ENCODE measurements around the gene SLC9A9.
"Not testable (repeated sequence)": the region's sequence is repeated elsewhere in the genome, so short reads cannot be mapped to it uniquely, and the experiment has no call there.

SLC9A9 gene

GRCh38 chr3:143538061-143538460, 310.2 kb downstream of the SLC9A9 start:
- DNase-seq = no peak

GRCh38 chr3:143536817-143537535, 311.3 kb downstream of the SLC9A9 start:
- peak in 2 of 3 experiments; percentile 4 to 25 for DNase-seq

GRCh38 chr3:143535994-143536784, 312.1 kb downstream of the SLC9A9 start:
- DNase-seq = no peak

DNA sequence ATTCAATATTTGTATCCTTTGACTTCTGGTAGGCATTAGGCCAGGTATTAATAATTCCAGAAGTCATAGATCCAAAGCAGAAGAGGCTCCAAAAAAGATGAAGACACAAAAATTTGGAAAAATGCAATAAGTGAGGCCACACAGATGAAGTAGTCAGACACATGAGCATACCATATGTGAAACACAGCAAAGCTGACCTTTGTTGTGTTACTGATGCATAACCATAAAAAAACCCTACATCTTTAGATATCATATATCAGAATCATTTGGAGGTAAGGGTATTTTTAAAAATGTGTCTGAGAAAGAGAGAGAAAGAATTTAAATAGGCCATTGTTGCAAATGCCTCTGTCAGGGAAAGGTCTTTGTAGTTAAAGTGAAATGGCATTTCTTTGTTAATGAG, 314.9 kb downstream of the SLC9A9 start:
- no peak for DNase-seq

DNA sequence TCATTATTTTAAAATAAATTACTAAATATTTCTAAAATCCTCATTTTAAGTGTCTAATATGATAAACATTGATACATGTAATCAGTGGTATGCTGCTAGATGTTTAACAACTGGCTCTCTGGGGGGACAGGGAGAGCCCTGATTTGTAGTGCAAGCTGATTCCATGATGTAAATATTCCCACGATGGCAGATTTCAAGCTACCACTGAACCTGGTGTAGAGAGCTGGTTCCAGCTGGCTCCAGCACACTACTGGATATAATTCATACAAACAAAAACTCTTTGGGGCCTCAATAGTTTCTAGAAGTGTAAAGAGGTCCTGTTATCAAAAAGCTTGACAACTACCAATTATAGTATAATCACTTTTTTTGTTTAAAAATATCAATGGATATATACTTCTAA, 316.2 kb downstream of the SLC9A9 start:
- DNase-seq = no peak

- no peak for DNase-seq
These were observed 317.2 kb downstream of the SLC9A9 start for GRCh38 chr3:143531101-143531500.

GRCh38 chr3:143529798-143530197, 318.5 kb downstream of the SLC9A9 start:
- DNase-seq = no peak

- DNase-seq = no peak
These were observed 319.2 kb downstream of the SLC9A9 start for GRCh38 chr3:143529018-143529478.

GRCh38 chr3:143526011-143526545, 322.2 kb downstream of the SLC9A9 start:
- DNase-seq = no peak

DNA sequence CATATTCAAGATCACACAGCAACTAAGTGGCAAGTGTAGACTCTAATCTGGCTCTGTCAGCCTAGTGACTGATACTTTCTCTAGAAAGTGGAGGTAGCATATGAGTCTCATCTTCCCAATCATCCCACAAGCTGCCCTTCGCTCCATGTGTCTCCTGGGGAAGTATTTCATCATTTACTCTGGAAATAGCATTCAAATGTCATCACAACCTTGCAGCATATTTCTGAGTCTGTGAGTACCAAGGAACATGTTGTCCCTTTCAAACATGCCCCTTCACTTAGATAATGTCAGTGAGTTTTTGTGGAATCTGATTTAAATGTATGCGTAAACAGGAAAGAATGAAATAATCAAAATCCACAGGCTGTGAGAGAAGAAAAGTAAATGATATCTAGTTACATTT, 322.9 kb downstream of the SLC9A9 start:
- DNase-seq = no peak

DNA sequence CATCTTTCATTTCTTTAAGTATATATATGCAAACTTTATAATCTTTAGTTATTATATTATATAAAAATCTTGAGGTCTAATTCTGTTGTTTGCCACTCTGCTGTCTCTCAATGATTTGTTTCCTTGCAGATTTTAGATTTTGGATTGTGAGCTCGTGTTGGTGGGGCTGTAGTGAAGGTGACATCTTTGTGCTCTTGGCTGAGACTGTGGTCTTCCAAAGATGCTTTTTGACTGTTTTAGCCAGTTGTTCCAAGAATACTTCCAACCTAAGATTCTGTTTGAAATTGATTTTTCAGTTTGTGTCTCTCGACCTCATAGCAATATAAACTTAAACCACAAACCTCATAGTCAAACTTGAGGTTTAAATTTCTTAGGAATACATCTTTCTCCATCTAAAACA, 326.5 kb downstream of the SLC9A9 start:
- DNase-seq = no peak

GRCh38 chr3:143517131-143517530, 331.1 kb downstream of the SLC9A9 start:
- DNase-seq = not testable (repeated sequence)

GRCh38 chr3:143514874-143515273, 333.4 kb downstream of the SLC9A9 start:
- no peak for DNase-seq

GRCh38 chr3:143514109-143514508, 334.2 kb downstream of the SLC9A9 start:
- no peak for DNase-seq

- no peak for DNase-seq
These were observed 336.9 kb downstream of the SLC9A9 start for GRCh38 chr3:143511174-143511879.

- DNase-seq = no peak
These were observed 337.7 kb downstream of the SLC9A9 start for GRCh38 chr3:143510601-143511000.

DNA sequence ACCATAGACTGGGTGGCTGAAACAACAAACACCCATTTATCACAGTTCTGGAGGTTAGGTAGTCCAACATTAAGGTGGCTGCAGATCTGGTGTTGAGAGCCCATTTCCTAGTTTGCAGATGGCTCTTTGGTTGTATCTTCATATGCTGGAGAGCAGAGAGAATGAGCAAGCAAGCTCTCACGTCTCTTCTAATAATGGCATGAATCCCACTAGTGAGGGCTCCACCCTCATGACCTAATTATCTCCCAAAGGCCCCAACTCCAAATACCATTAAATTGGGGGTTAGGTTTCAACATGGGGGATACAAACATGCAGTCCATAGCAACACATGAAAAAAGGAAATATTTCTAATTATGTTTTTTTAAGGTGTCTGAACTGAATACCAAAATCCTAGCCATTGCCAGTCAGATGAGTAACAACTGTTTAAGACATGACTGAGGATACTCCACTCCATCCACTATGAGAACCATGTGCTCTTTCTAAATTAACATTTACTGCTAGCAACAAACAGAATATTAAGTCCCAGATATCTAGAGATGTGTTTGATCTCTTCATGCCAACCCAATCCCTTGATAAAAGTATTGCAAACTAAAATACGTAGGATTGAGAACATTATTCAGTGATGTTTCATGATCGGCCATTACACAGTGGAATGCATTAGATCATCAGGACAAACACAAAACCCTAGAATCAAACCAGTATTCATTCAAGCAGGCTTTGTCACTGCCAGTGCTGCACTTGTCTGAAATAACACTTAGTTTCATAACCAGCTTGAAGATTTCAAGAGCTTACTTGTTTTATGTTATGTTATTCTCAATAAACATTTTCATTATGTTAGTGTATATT, 340.3 kb downstream of the SLC9A9 start:
- no peak for DNase-seq

DNA sequence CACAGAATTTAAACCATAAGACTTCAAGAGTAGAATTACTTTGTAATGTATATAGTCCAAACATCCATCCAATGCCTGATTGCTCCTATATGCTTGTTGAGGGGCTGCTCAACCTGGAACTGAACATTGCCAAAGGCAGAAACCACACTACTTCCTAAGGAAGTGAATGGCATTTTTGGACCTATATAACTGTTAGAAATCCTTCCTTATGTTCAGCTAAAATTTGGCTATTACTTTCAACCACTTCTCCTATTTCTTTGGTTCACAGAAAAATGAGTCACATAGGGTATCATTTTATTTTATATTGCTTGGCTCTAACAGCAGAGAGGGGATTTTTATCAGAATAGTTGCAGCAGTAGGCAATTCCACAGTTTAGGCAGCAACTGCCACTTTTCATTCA, 342.1 kb downstream of the SLC9A9 start:
- DNase-seq = no peak

GRCh38 chr3:143503325-143503885, 344.9 kb downstream of the SLC9A9 start:
- DNase-seq = no peak

DNA sequence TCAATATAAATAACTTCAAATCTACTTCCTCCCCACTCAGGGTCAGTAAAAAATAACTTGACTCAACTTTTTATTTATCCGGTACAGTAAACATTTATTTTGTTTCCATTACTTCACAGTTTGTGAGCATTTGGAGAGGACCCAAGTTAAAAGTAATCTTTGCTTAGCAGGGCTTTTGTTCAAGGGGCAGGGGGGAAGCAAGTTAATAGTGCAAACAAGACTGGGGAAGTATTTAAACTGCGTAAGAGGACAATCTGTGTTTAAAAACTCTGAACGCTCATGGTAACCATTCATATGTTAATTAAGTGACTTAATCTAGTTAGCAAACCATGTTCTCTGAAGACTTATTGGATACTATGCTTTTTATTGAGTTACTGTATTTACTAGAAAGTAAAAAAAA, 346.2 kb downstream of the SLC9A9 start:
- DNase-seq = no peak

- no peak for DNase-seq
These were observed 350.9 kb downstream of the SLC9A9 start for GRCh38 chr3:143497382-143497781.

- no peak for DNase-seq
These were observed 352.1 kb downstream of the SLC9A9 start for GRCh38 chr3:143496191-143496590.
